Left ventricle myocardium inferior (tissue), 1 donor: ENCODE results near the gene POU3F1. TPM values are rescaled to one million over a fixed set of nuclear protein-coding genes. Genes with fewer than 3 reads are reported as not detected.
A peak's percentile ranks its signal among the peaks of the same experiment; 100 is the strongest.

Experiments used
- DNase-seq: peaks from one replicate; pipeline ENCODE4 v3.0.0-alpha.2; 2020
- H3K27ac ChIP-seq: fragments of 200-600 bp; replicated peaks from 2 replicates; pipeline ENCODE4 v1.8.0; 2021
- H3K27me3 ChIP-seq: fragments of 200-600 bp; 2 replicates; pipeline ENCODE4 v1.8.0; 2021; ENCODE audit warnings: low read depth
- H3K36me3 ChIP-seq: fragments of 200-600 bp; 2 replicates; pipeline ENCODE4 v1.8.0; 2021
- H3K4me1 ChIP-seq: fragments of 200-600 bp; 2 replicates; pipeline ENCODE4 v1.8.0; 2021
- H3K4me3 ChIP-seq: fragments of 200-600 bp; 2 replicates; pipeline ENCODE4 v1.8.0; 2021; ENCODE audit warnings: mild to moderate bottlenecking, moderate library complexity
- H3K9me3 ChIP-seq: fragments of 200-600 bp; replicated peaks from 2 replicates; pipeline ENCODE4 v1.8.0; 2021
- intact Hi-C: fragments of 100-400 bp; cut with micrococcal nuclease; formaldehyde crosslinking; loops from one replicate; pipeline ENCODE4 v1.11.0; 2022
- total RNA-seq: library from RNA; stranded (reverse); fragmentation: NEBNext Ultra II Directional; extraction: Animal tissue kit (Norgen Biotek cat#: 25700); gene quantifications from one replicate; pipeline ENCODE4 v1.2.1, GENCODE V29; 2021
- TF ChIP-seq, protein P1 (sequence below): fragments of 200-600 bp; IDR thresholded peaks from 2 replicates; pipeline ENCODE4 v1.8.0; 2021; ENCODE audit warnings: antibody characterized with exemption, mild to moderate bottlenecking, borderline replicate concordance
- donor health status: DM: no; HTN: yes; CAD: no; lungs with severe emphysema.

POU3F1 gene
- total RNA-seq, 1 donor from 2014 or later, result 0.11 TPM

DNA sequence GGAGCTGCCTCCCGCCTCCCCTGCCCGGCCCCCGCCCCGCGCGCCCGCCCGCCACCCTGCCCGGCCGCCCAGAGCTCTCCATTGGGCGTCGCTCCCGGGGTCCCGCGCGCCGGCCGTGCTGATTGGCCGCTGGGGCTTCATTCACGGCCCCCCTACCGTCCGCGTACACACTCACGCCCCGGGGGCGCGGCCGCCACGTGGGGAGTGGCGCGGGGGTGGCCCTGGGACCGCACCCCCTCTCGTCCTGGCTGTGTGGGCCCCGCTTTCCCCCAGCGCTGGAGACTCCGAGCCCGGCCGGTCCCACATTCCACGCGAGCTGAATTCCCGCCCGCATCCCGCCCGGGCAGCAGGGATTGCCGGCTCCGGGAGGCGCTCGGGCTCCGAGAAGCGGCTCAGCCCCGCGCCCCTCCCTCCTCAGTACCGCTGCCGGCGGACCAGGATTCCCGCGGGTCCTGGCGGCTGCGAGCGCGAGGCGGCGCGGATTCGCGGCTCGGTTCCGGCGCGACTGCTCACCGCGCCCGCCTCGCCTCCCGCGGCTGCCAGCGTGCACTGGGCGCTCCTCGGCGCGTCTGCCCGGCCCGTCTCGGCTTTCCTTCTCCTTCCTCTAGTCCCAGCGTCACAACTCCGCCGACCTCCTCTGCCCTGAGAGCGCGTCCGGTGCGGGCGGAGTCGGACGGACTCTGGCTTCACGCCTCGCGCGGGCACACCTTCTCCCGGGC lies 450 bp upstream of the POU3F1 start:
- Histone ChIP-seq H3K9me3 (no peaks in the 10 kb centered on the region), H3K4me3 (peak overlapping the region; percentile 86), H3K27ac (peak overlapping the region; percentile 57), H3K4me1 (peaks cover 32% of the 10 kb centered on the region), H3K36me3 (no peaks in the 10 kb centered on the region), H3K27me3 (peaks cover 78% of the 10 kb centered on the region)
- DNase-seq, result peak; percentile 93
- intact Hi-C loops, result no loop called here
- TF ChIP-seq, protein P1, sequence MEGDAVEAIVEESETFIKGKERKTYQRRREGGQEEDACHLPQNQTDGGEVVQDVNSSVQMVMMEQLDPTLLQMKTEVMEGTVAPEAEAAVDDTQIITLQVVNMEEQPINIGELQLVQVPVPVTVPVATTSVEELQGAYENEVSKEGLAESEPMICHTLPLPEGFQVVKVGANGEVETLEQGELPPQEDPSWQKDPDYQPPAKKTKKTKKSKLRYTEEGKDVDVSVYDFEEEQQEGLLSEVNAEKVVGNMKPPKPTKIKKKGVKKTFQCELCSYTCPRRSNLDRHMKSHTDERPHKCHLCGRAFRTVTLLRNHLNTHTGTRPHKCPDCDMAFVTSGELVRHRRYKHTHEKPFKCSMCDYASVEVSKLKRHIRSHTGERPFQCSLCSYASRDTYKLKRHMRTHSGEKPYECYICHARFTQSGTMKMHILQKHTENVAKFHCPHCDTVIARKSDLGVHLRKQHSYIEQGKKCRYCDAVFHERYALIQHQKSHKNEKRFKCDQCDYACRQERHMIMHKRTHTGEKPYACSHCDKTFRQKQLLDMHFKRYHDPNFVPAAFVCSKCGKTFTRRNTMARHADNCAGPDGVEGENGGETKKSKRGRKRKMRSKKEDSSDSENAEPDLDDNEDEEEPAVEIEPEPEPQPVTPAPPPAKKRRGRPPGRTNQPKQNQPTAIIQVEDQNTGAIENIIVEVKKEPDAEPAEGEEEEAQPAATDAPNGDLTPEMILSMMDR, result peak; percentile 18

DNA sequence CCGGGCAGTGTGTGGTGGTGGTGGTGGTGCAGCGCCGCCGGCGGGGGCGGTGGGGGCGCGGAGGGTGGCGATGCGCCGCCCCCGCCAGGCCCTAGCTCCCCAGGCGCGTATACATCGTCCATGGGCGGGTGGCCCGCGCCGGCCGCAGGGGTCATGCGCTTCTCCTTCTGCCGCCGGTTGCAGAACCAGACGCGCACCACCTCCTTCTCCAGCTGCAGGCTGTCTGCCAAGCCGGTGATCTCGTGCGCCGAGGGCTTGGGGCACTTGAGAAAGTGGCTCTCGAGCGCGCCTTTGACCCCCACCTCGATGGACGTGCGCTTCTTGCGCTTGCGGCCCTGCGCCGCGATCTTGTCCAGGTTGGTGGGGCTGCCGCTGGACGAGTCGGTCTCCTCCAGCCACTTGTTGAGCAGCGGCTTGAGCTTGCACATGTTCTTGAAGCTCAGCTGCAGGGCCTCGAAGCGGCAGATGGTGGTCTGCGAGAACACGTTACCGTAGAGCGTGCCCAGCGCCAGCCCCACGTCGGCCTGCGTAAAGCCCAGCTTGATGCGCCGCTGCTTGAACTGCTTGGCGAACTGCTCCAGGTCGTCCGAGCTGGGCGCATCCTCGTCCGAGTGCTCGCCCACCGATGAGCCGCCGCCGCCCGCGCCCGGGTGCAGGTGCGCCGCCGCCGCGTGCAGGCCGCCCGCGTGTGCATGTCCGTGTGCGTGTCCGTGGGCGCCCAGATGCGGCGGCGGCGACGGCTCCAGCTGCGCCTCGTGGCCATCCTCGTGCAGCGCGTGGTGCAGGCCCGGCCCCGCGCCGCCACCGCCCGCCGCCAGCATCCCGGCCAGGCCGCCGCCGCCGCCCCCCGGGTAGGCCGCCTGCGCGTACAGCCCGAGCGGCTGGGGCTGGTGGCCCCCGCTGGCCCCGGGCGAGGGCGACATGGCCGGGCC lies 926 bp downstream of the POU3F1 start:
- no peak for DNase-seq
- TF ChIP-seq, protein P1, result no peak
- H3K36me3 ChIP-seq, result no peaks in the 10 kb centered on the region
- H3K27me3 ChIP-seq, result peaks cover 78% of the 10 kb centered on the region
- H3K9me3 ChIP-seq, result no peaks in the 10 kb centered on the region
- peaks cover 32% of the 10 kb centered on the region for H3K4me1 ChIP-seq
- H3K4me3 ChIP-seq, result peak overlapping the region; percentile 86
- intact Hi-C loops, result no loop called here
- no peak overlapping the region for H3K27ac ChIP-seq

DNA sequence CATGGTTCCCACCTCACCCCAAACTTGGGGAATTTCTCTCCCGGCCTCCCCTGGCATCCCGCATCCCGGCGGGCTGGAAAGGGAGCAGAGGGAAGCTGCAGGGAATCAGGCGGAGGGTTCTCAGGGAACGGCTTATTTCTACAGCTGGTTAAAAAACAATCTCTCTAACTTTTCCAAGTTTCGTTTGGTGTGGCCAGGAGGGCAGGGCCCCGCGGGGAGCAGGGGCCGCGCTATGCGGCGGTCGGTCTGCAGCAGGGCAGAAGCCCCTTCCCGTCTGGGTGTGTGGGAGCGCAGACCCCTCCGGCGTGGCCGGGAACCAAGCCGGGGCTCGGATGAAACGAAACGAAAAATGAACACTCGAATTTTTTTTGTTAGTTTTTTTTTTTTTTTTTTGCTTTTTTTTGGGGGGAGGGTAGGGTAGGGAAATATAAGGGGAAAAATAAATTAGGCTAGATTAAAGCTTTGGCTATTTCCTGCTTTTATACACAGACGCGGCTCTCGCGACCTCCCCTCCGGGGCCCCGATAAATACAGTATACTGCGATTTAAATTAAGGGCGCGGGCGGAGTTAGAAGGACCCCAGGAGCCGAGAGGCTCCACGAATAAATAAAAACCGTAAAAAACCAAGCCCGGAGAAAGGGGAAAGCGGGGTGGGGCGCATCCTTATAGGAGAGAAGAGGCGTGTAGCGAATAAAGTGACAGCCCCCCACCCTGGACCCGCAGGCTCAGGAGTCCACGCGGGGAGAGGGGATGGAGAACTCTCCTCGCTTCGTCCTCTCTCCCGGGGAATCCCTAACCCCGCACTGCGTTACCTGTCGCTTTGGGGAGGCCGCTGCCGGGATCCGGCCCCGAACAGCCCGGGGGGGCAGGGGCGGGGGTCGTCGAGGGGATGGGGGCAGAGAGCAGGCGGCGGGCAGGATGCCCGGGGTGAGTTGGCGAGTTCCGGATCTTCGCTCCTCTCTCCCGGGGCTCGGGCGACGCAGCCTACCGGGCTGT lies 2.1 kb downstream of the POU3F1 start:
- H3K9me3 ChIP-seq, result no peaks in the 10 kb centered on the region
- peak overlapping the region; percentile 41 for H3K4me3 ChIP-seq
- TF ChIP-seq, protein P1, result no peak
- no peaks in the 10 kb centered on the region for H3K36me3 ChIP-seq
- peaks cover 32% of the 10 kb centered on the region for H3K4me1 ChIP-seq
- DNase-seq, result no peak
- no peak overlapping the region for H3K27ac ChIP-seq
- H3K27me3 ChIP-seq, result peaks cover 78% of the 10 kb centered on the region
- intact Hi-C loops, result no loop called here

DNA sequence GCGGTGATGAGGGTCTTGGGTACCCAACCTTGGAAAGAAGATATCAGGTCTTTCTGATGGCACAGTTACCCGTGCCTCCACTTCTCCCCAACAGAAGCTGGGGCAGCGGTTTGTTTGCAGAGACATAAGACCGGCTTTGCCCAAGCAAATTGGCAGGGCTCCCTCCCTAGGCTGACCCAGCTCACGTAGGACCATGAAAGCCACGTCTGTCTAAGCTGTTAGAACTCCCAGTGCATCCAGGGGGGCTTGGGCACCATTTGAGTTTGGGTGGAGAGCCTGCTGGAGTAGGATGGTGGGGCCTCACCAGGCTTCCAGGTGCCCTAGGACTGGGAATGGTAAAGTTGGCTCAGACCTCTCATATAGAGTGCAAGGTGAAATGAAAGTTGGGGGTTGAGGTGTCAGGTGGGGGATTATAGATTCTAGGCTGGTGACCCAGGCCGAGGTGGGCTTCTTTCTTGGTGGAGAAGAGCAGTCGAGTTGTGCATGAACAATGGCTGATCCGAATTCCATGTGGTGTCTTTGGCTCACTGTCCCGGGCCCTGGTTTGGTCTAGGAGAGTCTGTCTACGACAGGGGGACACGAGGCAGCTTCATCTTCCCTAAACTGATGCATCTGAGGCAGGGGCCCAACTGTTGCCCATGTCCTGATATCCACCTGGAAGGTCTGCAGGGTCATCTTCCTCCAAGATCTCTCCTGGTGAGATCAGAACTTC lies 3.4 kb downstream of the POU3F1 start:
- no peak for DNase-seq
- H3K4me3 ChIP-seq, result no peak overlapping the region
- TF ChIP-seq, protein P1, result no peak
- H3K27ac ChIP-seq, result no peak overlapping the region
- no peaks in the 10 kb centered on the region for H3K9me3 ChIP-seq
- peaks cover 82% of the 10 kb centered on the region for H3K27me3 ChIP-seq
- intact Hi-C loops, result no loop called here
- H3K36me3 ChIP-seq, result no peaks in the 10 kb centered on the region
- H3K4me1 ChIP-seq, result peaks cover 32% of the 10 kb centered on the region
